Karpas-422 (cell line): ENCODE results near the gene PLXDC2. TPM values are rescaled to one million over a fixed set of nuclear protein-coding genes. Genes with fewer than 3 reads are reported as not detected.
"Not testable (repeated sequence)": the region's sequence is repeated elsewhere in the genome, so short reads cannot be mapped to it uniquely, and the experiment has no call there.

Experiments used
- DNase-seq: peaks from one replicate; pipeline ENCODE4 v3.0.0-alpha.2; 2015
- H2AFZ ChIP-seq: fragments of 200-600 bp; sonication (generic); 2 replicates; pipeline ENCODE4 v1.6.1; 2014; ENCODE audit warnings: antibody characterized with exemption, low read length, mixed read lengths
- H3K27ac ChIP-seq: fragments of 200-600 bp; sonication (generic); 2 replicates; pipeline ENCODE4 v1.5.1; 2014; ENCODE audit warnings: mild to moderate bottlenecking, low read length, moderate library complexity
- H3K27me3 ChIP-seq: fragments of 200-600 bp; sonication (generic); 2 replicates; pipeline ENCODE4 v1.6.1; 2014; ENCODE audit warnings: low read length, mixed read lengths
- H3K36me3 ChIP-seq: fragments of 200-600 bp; sonication (generic); 2 replicates; pipeline ENCODE4 v1.6.1; 2014; ENCODE audit warnings: low read length, mixed read lengths; ENCODE audit not compliant: insufficient read depth
- H3K4me1 ChIP-seq: fragments of 200-600 bp; sonication (generic); 2 replicates; pipeline ENCODE4 v1.6.1; 2014; ENCODE audit warnings: mild to moderate bottlenecking, low read length, mixed read lengths
- H3K4me2 ChIP-seq: fragments of 200-600 bp; sonication (generic); 2 replicates; pipeline ENCODE4 v1.6.1; 2014; ENCODE audit warnings: low read length, low read depth, mild to moderate bottlenecking; ENCODE audit not compliant: poor library complexity, severe bottlenecking
- H3K4me3 ChIP-seq: fragments of 200-600 bp; sonication (generic); 2 replicates; pipeline ENCODE4 v1.5.1; 2014; ENCODE audit warnings: mild to moderate bottlenecking, antibody characterized with exemption, low read length, mixed read lengths
- H3K79me2 ChIP-seq: fragments of 200-600 bp; sonication (generic); 2 replicates; pipeline ENCODE4 v1.6.1; 2014; ENCODE audit warnings: mild to moderate bottlenecking, low read length, mixed read lengths
- H3K9ac ChIP-seq: fragments of 200-600 bp; sonication (generic); 2 replicates; pipeline ENCODE4 v1.6.0; 2014; ENCODE audit warnings: low read length
- H3K9me2 ChIP-seq: fragments of 200-600 bp; sonication (generic), shearing (Covaris generic); replicated peaks from 2 replicates; pipeline ENCODE4 v1.6.0; 2014; ENCODE audit warnings: mild to moderate bottlenecking, low read length, moderate library complexity; ENCODE audit not compliant: insufficient read depth
- H3K9me3 ChIP-seq: fragments of 300-700, 200-600 bp; sonication (generic); 2 replicates; pipeline ENCODE4 v1.6.1; 2014; ENCODE audit warnings: low read length, mixed read lengths
- H4K20me1 ChIP-seq: fragments of 200-600 bp; sonication (generic); 2 replicates; pipeline ENCODE4 v1.6.1; 2014; ENCODE audit warnings: mild to moderate bottlenecking, antibody characterized with exemption, low read length, low read depth; ENCODE audit not compliant: insufficient read depth
- total RNA-seq: library from RNA; depleted of rRNA; stranded (reverse); fragments of >200 nt; shearing (Covaris generic); gene quantifications from 2 replicates; pipeline ENCODE4 v1.2.3, GENCODE V29; 2014; ENCODE audit warnings: low replicate concordance

PLXDC2 gene
- total RNA-seq, 1 experiment from 2014 or later = not detected

- Histone ChIP-seq H3K27me3 (no peaks in the 10 kb centered on the region), H3K4me2 (no peak overlapping the region), H3K4me3 (no peak overlapping the region), H3K9me2 (no peaks in the 10 kb centered on the region), H3K4me1 (no peaks in the 10 kb centered on the region), H2AFZ (no peak overlapping the region), H4K20me1 (no peaks in the 10 kb centered on the region), H3K27ac (no peak overlapping the region), H3K9ac (no peak overlapping the region), H3K36me3 (no peaks in the 10 kb centered on the region), H3K9me3 (peaks cover 26% of the 10 kb centered on the region), H3K79me2 (no peaks in the 10 kb centered on the region)
- DNase-seq = no peak
These were observed 204.4 kb downstream of the PLXDC2 start for GRCh38 chr10:20020677-20021076.

GRCh38 chr10:20029523-20029922, 213.3 kb downstream of the PLXDC2 start:
- no peak overlapping the region for H2AFZ ChIP-seq
- H4K20me1 ChIP-seq = no peaks in the 10 kb centered on the region
- no peaks in the 10 kb centered on the region for H3K4me1 ChIP-seq
- H3K36me3 ChIP-seq = no peaks in the 10 kb centered on the region
- no peaks in the 10 kb centered on the region for H3K79me2 ChIP-seq
- DNase-seq = no peak
- H3K9ac ChIP-seq = no peak overlapping the region
- H3K27ac ChIP-seq = no peak overlapping the region
- no peaks in the 10 kb centered on the region for H3K27me3 ChIP-seq
- H3K4me3 ChIP-seq = no peak overlapping the region
- no peaks in the 10 kb centered on the region for H3K9me2 ChIP-seq
- H3K4me2 ChIP-seq = no peak overlapping the region
- peaks cover 20% of the 10 kb centered on the region for H3K9me3 ChIP-seq

GRCh38 chr10:20033476-20033875, 217.2 kb downstream of the PLXDC2 start:
- no peak overlapping the region for H3K27ac ChIP-seq
- H3K9ac ChIP-seq = no peak overlapping the region
- H2AFZ ChIP-seq = no peak overlapping the region
- H4K20me1 ChIP-seq = no peaks in the 10 kb centered on the region
- DNase-seq = no peak
- no peaks in the 10 kb centered on the region for H3K9me2 ChIP-seq
- no peak overlapping the region for H3K4me2 ChIP-seq
- no peaks in the 10 kb centered on the region for H3K36me3 ChIP-seq
- no peaks in the 10 kb centered on the region for H3K79me2 ChIP-seq
- H3K27me3 ChIP-seq = no peaks in the 10 kb centered on the region
- H3K9me3 ChIP-seq = peaks cover 15% of the 10 kb centered on the region
- H3K4me3 ChIP-seq = no peak overlapping the region
- no peaks in the 10 kb centered on the region for H3K4me1 ChIP-seq

- Histone ChIP-seq H3K4me3 (no peak overlapping the region), H4K20me1 (no peaks in the 10 kb centered on the region), H3K4me2 (no peak overlapping the region), H3K9me3 (peaks cover 19% of the 10 kb centered on the region), H3K27me3 (no peaks in the 10 kb centered on the region), H3K79me2 (no peaks in the 10 kb centered on the region), H3K4me1 (no peaks in the 10 kb centered on the region), H3K9me2 (no peaks in the 10 kb centered on the region), H2AFZ (no peak overlapping the region), H3K27ac (no peak overlapping the region), H3K9ac (no peak overlapping the region), H3K36me3 (no peaks in the 10 kb centered on the region)
- DNase-seq = no peak
These were observed 218.5 kb downstream of the PLXDC2 start for GRCh38 chr10:20034732-20035131.

GRCh38 chr10:20040012-20040411, 223.8 kb downstream of the PLXDC2 start:
- no peak for DNase-seq
- no peaks in the 10 kb centered on the region for H4K20me1 ChIP-seq
- H3K27me3 ChIP-seq = no peaks in the 10 kb centered on the region
- no peak overlapping the region for H3K4me2 ChIP-seq
- H3K9me2 ChIP-seq = no peaks in the 10 kb centered on the region
- no peaks in the 10 kb centered on the region for H3K36me3 ChIP-seq
- H3K4me3 ChIP-seq = no peak overlapping the region
- H3K27ac ChIP-seq = no peak overlapping the region
- H3K9ac ChIP-seq = no peak overlapping the region
- H2AFZ ChIP-seq = no peak overlapping the region
- no peaks in the 10 kb centered on the region for H3K79me2 ChIP-seq
- peaks cover 10% of the 10 kb centered on the region; the same call in 1 of the 2 replicates for H3K9me3 ChIP-seq
- no peaks in the 10 kb centered on the region for H3K4me1 ChIP-seq

- H3K79me2 ChIP-seq = no peaks in the 10 kb centered on the region
- no peak overlapping the region for H3K4me2 ChIP-seq
- H3K4me3 ChIP-seq = no peak overlapping the region
- no peaks in the 10 kb centered on the region for H3K9me2 ChIP-seq
- H4K20me1 ChIP-seq = no peaks in the 10 kb centered on the region
- no peak overlapping the region for H3K9ac ChIP-seq
- no peaks in the 10 kb centered on the region for H3K36me3 ChIP-seq
- H3K27ac ChIP-seq = no peak overlapping the region
- H3K4me1 ChIP-seq = no peaks in the 10 kb centered on the region
- no peak overlapping the region for H2AFZ ChIP-seq
- DNase-seq = no peak
- H3K27me3 ChIP-seq = no peaks in the 10 kb centered on the region
- H3K9me3 ChIP-seq = peaks cover 13% of the 10 kb centered on the region; the same call in 1 of the 2 replicates
These were observed 225.7 kb downstream of the PLXDC2 start for GRCh38 chr10:20041931-20042330.

- not testable (repeated sequence) for H3K27ac ChIP-seq, H3K4me3 ChIP-seq, H3K9ac ChIP-seq, H3K27me3 ChIP-seq, H3K9me2 ChIP-seq, H4K20me1 ChIP-seq, H2AFZ ChIP-seq, H3K4me2 ChIP-seq, H3K4me1 ChIP-seq, H3K36me3 ChIP-seq, DNase-seq, H3K79me2 ChIP-seq
- H3K9me3 ChIP-seq = peaks cover 22% of the 10 kb centered on the region
These were observed 228.9 kb downstream of the PLXDC2 start for GRCh38 chr10:20045100-20045499.

GRCh38 chr10:20048161-20048560, 231.9 kb downstream of the PLXDC2 start:
- Histone ChIP-seq H3K4me1 (no peaks in the 10 kb centered on the region), H2AFZ (no peak overlapping the region), H3K4me2 (no peak overlapping the region), H3K36me3 (no peaks in the 10 kb centered on the region), H3K27ac (no peak overlapping the region), H4K20me1 (no peaks in the 10 kb centered on the region), H3K4me3 (no peak overlapping the region), H3K79me2 (no peaks in the 10 kb centered on the region), H3K9me2 (no peaks in the 10 kb centered on the region), H3K9me3 (peaks cover 22% of the 10 kb centered on the region), H3K27me3 (no peaks in the 10 kb centered on the region), H3K9ac (no peak overlapping the region)
- no peak for DNase-seq

- Histone ChIP-seq H3K9me3 (peaks cover 19% of the 10 kb centered on the region), H3K4me2 (no peak overlapping the region), H3K27ac (no peak overlapping the region), H2AFZ (no peak overlapping the region), H3K4me3 (no peak overlapping the region), H3K27me3 (no peaks in the 10 kb centered on the region), H3K4me1 (no peaks in the 10 kb centered on the region), H3K79me2 (no peaks in the 10 kb centered on the region), H3K9ac (no peak overlapping the region), H3K36me3 (no peaks in the 10 kb centered on the region), H4K20me1 (no peaks in the 10 kb centered on the region), H3K9me2 (no peaks in the 10 kb centered on the region)
- DNase-seq = no peak
These were observed 241.9 kb downstream of the PLXDC2 start for GRCh38 chr10:20058135-20058534.
